Fibroblast of skin of scalp (primary cell): ENCODE data around the gene CADM3.

Experiments
- DNase-seq: peaks from one replicate; pipeline ENCODE4 v3.0.0-alpha.2; 2013

CADM3 gene

DNA sequence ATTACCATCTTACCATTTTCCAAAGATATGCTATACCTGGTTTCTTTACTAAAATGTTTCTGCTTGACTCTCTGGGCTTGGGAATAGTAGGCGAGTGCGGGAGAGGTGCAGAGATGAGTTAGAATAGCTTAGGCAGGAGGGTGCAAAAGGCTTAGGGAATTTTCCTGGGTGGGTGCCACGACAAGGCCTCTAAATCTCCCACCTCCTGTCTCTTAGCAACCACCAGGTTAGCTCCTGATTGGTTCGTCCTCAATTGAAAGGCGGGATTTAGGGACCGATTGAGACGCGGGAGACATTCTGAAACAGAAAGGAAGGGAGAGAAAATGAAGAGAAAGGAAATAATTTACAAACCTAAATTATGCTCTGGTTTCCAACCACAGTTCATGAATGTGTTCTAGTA lies 36.4 kb downstream of the CADM3 start:
- DNase-seq, result no peak

DNA sequence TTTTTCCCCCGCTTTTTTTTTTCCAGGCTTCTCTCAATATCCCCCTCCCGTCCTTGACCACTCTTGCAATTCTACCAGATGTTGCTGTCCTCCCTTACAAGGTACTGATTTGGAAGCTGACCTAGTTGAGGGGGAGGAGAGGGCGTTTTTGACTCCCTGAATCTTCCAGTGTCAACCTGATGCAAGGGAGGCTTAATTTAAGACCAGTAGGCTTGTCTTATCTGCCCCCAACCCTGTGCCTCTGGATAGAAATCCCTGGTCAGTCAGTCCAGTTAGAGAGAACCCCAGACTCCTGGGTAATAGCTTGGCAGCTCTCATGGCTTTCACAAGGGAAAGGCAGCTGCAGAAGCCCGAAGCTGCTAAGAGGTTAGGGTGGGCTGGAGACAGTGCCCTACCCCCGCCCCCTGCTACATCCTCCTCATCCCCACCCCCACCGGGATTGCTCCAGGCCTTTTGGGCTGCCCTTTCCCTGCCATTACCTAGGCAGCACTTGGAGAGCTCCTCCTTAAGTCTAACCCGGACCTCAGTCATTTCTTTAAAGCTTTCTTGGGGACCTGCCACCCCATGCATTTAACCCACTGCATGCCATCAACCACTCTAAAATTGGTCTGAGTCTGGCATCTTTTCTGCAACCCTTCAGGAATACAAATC lies 36.9 kb downstream of the CADM3 start:
- no peak for DNase-seq

DNA sequence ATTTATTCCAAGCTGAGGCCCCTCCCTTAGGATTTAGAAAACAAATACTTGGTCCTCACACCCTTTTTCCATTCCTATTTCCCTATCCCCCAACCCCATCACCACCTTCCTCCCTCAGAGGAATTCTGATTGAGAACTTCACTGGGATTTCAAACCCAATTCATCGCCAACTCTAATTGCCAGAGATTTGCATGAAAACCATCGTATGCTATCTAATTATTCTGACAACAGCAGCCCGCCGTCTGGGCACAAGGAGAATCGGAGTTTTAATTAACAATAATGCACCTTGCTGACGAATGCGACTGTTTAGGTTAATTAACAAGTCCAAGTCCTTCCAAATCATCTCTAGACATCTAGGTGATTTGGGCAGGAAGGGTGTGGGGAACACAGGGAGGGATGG lies 37.6 kb downstream of the CADM3 start:
- no peak for DNase-seq

DNA sequence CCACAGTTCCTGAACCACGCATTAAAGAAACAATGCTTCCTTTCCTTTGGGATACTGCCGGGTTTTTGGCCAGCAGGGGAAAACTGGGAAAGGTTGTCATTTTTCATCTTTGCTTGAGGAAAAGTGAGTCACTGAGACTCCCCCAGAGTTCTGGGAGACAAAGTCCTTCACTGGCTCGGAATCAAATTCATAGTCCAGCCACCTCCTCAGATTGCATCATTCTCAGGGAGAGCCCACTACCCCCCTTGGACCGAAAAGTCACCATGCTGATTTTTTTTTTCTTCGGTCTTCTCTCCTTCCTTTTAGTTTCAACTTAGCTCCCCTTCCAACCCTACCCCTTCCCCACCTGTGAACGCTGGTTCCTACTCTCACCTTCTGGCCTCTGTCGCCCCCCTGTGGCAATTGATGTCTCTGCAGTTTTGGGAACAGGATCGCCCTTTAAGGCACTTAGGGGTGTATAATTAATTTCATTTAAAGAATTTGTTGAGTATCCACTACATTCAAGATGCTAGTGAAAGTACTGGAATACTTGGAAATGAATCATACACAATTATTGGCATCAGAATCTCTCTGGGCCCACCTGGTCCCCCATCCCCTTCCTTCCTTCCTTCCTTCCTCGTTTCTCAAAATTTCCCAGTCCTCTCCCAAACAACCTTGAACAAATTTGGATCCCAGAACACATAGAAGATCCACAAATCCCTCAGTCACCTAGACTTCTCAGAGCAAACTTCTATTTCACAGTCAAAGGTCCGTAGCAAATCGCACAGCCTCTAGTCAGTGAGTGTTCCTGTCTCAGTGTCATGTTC lies 40.1 kb downstream of the CADM3 start:
- DNase-seq, result peak; percentile 14

DNA sequence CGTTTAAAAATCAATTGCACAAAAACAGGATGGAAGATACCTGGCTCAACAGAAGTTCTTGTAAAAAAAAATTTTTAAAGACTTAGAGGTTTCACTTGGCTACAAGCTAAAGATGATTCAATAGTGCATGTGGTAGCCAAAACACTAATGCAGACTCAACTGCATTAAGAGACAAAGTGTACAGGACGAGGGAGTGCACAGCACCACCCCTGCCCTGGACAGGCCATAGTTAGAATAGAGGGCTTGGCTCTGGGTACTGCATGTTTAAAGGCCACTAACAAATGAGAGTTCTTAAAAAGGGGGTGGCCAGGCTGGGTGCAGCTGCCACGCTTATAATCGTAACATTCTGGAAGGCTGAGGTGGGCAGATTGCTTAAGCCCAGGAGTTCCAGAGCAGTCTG lies 41.2 kb downstream of the CADM3 start:
- DNase-seq, result no peak

DNA sequence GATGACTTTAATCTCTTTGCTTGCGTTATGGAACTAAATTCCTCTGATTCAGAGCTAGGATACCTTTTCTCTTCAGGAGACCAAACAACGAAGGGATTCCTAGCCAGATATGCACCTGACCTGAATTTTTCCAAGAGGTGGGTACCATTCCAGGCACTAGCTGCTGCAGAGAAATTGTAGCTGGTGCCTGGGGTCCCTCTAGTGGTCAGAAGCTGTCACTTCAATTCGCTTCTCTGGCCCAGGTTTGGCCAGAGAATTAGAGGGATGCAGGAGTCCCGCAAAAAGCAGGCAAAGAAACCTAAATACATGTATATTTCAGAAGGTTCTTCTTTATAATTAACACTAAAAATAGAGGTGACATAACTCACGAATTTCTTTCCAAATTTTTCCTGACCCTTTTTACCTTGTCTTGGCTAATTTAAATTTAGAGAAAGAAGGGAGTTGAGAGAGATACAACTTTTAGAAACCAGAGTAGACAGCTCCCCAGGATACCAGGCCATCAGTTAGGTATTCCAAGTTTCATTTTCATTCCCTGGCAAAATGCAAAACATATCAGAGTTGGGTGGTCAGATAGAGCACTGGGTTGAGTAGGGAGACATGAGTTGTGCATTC lies 42.8 kb downstream of the CADM3 start:
- peak; percentile 30 for DNase-seq

DNA sequence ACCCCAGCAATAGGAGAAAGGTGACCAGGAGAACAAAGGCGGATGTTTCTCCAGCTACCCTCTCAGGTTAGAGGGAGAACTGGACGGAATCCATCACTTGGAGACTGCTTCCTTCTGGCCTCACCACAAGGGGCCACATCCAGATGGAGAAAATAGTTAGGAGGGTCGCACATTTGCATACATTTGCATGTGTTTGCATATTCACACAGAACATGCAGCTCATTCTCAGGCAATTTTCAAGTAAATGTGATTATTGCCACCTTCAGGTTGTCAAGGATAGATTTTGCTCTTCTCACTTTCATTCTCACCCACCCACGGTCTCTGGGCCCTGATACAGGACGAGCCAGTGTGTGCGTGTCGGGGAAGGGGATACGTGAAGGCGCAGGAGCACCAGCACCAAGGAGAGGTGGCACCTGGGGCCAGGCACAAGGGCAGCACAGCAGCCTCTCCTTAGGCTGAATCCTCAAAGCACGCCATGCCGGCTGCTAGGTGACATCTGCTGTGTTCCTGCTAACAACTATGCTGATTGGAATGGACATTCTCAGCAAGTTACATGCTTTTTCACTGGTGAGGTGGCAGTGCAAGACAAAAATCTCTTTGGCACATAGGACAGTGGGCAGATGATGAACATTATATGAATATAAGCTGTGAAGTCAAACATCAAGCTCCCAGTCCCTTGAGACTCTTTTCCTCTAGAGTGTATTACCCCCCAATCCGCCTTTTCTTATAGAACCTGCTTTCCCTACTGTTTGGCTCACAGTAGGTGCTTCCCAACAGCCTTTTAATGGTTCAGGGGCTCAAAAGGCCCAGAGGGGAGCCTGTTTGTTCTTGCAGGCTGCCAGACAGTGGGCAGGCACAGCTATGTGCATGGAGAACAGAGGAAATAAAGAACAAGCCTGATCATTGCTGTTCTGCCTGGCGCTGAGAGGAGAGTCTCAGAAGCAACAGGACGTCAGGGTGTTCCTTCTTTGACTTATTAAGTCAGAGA lies 47.5 kb downstream of the CADM3 start:
- DNase-seq, result no peak

DNA sequence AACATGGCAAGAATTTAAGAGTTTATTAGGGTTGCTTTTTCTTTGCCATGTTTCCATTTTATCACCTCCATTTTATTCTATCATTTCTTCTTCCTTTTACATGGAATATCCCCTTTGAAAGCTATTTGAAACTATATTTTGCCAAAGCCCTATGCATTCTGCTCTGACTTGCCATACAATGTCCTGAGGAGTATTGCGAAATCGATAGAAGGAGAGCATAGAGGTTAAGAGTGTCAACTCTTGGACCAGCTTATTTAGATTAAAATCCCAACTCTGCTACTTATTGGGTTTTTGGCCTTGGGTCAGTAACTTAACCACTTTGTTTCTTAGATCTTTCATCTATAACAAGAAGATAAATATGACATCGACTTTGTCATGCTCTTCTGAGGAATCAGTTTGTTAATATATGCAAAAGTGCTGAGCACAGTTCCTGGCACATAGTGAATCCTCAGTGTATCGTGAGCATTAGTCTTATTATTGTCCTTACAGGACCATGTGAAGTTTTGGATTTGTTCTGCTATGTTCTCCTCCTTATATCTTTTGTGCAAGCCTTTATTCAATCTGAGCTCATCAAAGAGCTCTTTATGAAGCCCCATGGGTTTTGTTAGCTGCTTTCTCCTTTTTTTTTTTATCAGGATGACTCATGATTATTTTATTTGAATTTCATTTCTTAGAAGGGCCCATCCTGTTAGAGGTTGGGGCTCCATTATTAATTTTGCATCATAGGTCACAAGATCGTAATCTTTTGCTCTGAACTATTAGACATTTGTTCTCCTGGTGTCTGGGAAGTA lies 50.9 kb downstream of the CADM3 start:
- no peak for DNase-seq

DNA sequence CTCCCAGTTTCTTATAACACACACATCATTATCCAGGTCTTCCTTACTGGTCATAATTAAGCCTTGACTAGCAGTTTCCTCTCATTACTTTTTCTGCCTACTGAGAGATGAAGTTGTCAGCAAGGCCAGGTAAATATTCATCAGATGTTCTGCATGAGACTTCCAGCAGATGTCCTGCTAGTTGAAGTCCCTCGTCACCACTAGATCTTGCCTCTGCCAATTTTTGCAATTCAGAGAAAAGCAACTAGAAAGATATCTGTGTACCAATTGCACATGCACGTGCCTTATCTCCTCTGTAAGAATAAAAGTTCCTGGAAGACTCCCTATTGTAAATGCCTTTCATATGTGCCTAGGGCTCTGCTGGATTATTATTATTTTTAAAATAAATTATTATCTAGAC lies 51.6 kb downstream of the CADM3 start:
- no peak for DNase-seq

DNA sequence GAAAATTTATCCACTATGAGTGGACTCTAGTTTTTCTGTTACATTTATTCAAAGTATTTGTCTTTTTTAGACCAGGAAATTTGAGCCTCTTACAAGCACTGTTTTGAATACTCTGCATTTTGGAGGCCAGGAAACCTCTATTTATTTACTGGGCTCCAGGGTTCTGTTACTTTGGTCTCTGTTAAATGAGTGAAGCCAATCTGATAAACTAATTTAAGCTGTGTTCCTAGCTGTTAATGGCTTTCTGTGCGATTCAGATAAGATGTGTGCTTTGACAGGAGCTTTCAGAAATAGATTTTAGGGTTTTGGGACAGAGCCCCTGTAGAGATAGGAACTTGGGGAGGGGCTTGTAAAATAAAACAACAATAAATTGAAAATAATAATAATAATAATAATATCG lies 57.1 kb downstream of the CADM3 start:
- DNase-seq, result no peak

DNA sequence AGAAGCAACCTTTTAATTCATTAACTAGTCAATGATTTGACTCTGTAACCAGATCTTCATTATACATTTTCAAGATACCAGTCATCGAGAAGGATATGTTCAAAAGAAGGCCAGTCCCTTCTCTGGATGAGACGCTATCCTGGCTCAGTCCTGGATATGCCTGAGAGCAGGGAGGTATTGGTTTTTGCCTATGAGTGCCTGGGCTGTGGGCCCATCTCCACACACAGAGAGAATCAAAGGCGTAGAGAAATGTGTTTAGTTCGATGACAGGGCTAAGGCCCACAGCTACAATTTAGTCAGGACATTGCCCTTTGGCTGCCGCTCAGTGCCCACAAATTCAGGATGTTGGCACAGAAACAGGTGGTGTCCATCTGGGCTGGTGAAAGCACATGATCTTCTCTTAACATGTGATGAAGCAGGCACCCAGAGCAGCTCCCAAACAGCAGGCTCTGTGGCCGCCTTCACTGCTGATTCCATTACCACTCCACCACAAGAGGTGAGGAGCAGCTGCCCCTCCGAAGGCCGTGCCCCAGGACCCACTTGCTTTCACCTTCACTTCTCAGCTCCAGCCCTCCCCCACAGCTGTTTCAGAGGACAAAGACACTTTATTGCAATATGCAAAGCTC lies 58.0 kb downstream of the CADM3 start:
- no peak for DNase-seq

DNA sequence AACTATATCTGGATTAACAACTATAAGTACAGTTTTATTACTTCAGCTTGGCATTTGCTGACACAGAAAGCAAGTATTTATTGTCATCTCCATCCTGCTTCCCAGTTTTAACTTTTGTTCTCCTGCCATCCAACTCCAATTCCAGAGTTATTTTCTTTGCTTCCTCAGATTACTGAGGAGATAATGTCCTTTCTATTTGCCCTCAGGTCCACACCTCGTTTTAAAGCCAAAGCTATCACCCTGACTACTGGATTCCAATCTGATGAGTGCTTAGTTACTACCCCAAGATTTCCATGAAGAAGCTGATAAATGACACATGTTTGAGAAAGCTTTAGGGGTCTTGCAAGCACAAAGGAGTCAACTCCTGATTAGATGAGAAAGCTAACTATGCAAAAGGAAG lies 58.5 kb downstream of the CADM3 start:
- DNase-seq, result no peak

DNA sequence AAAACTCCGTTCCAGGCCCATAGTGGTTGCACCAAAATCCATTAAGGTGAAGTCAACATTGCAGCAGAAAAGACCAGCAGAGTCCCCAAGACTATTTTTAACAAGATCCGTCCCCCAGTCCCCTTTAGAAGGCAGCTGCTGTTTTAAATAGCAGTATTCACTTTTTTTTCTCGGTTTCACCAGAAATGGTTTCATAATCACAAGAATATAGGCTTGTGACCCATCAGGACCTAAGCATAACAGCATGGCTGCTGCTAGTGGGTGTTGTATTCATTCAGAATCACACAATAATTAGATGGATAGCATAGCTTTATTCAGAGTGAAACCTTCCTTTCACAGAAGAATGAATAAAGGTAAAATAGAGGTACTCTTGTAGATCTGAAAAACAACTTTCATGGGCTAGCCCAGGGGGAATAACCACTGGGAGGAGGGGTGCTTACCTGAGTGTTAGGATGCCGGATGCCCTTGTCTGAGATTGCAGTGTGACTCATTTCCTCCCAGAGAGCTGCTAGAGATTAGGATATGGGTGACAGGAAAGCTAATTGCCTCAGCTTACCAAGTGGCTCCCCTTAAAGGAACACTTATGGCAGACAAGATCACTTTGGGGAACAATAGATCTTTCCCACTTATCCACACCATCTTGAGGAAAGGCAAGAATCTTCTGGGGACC lies 68.3 kb downstream of the CADM3 start:
- DNase-seq, result no peak

DNA sequence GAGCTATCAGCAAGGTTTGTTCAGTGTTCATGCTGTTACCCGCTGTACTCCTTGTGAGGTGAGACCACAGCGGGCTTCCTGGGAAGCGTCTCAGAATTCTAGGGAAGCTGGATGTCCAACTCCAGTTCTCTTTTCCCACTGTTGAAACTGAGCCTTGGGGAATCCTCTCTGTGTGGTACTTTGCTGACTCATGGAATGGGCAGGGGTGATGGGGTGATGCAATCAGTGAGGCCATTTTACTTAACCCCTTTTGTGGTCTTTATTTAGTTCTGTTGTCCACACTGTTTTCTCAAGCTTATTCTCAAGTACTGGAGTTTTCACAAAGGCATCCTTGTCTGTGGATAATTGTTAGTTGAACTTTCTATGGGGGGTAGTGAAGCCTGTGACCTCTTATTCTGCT lies 75.9 kb downstream of the CADM3 start:
- no peak for DNase-seq

DNA sequence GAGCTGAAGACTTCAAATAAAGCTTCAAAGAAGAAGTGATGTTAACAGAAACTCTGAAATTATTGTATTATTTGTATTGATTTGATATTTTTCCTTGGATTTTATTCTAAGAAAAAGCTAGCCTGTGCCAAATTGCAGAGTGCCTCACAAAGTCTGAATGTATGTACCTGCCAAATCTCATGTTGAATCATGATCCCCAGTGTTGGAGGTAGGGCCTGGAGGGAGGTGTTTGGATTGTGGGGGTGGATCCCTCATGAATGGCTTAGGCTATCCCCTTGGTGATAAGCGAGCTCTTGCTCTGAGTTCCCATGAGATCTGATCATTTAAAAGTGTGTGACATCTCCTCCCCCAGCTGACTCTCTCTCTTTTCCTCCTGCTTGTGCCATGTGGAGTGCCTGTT lies 76.9 kb downstream of the CADM3 start:
- no peak for DNase-seq

DNA sequence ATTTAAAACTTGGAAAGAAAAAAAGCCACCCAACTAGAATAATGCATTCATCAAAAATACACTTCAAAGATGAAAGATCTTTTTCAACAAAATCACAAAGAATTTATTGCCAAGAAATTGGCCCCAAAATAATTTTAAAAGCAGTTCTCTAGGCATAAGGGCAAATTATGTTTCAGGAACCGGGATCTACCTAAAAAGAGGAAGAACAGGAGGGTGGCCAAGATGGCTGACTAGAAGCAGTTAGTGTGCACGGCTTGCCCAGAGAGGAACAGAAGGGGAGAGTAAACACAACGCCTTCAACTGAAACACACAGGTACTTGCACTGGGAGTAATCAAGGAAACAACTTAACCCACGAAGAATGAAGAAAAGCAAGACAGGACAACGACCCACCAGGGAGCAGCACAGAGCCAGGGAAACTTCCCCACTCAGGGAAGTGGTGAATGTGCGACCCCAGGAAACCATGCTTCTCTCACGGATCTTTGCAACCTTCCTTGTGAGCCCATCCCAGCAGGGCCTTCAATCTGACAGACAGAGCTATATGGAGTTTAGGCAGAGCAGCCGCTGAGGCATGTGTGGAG lies 79.3 kb downstream of the CADM3 start:
- no peak for DNase-seq
